Spleen (tissue), 11 donors: ENCODE data around the gene TRMT10B. TPM values are rescaled to one million over a fixed set of nuclear protein-coding genes. Genes with fewer than 3 reads are reported as not detected.

ENCODE experiments used
- DNase-seq: peaks from one replicate; pipeline ENCODE4 v3.0.0-alpha.2; 2020
- H3K27ac ChIP-seq, 8 donors: fragments of 200-600 bp; sonication (generic) in 7 of 8; 1 replicate in 4 of 8; 2 replicates in 4 of 8; pipeline versions ENCODE4 v1.5.0 to v1.8.0; 2016 to 2021; ENCODE audit warnings: inconsistent platforms in 4 of 8, mild to moderate bottlenecking in 4 of 8, moderate library complexity in 1 of 8
- H3K27me3 ChIP-seq, 7 donors: fragments of 200-600 bp; sonication (generic) in 6 of 7; replicated peaks in 1 of 7; 1 replicate in 4 of 7; 2 replicates in 3 of 7; pipeline versions ENCODE4 v1.5.0 to v1.8.0; 2016 to 2021; ENCODE audit warnings: inconsistent platforms in 3 of 7, mild to moderate bottlenecking in 1 of 7
- H3K36me3 ChIP-seq, 6 donors: fragments of 200-600 bp; sonication (generic) in 5 of 6; 1 replicate in 4 of 6; 2 replicates in 2 of 6; pipeline versions ENCODE4 v1.5.0 to v1.8.0; 2016 to 2021; ENCODE audit warnings: inconsistent platforms in 2 of 6
- H3K4me1 ChIP-seq, 6 donors: fragments of 200-600 bp; sonication (generic) in 5 of 6; 1 replicate in 3 of 6; 2 replicates in 3 of 6; pipeline versions ENCODE4 v1.5.0 to v1.8.0; 2016 to 2021; ENCODE audit warnings: inconsistent platforms in 3 of 6
- H3K4me3 ChIP-seq, 8 donors: fragments of 200-600 bp; sonication (generic) in 7 of 8; 1 replicate in 4 of 8; 2 replicates in 4 of 8; pipeline versions ENCODE4 v1.5.0 to v1.8.0; 2016 to 2021; ENCODE audit warnings: inconsistent platforms in 4 of 8, mild to moderate bottlenecking in 4 of 8, moderate library complexity in 2 of 8
- H3K9me3 ChIP-seq, 8 donors: fragments of 200-600 bp; sonication (generic) in 7 of 8; 1 replicate in 4 of 8; 2 replicates in 4 of 8; pipeline versions ENCODE4 v1.5.0 to v1.8.0; 2016 to 2021; ENCODE audit warnings: inconsistent platforms in 4 of 8
- POLR2A ChIP-seq, 3 donors: fragments of 450-650 bp; IDR thresholded peaks; one replicate each; pipeline ENCODE4 v1.5.1; 2017; ENCODE audit warnings: antibody characterized with exemption in 3 of 3, mild to moderate bottlenecking in 1 of 3
- POLR2AphosphoS5 ChIP-seq, 3 donors: sonication (generic); formaldehyde crosslinking; IDR thresholded peaks; one replicate each; pipeline ENCODE4 v1.5.1; 2017; ENCODE audit warnings: antibody characterized with exemption in 3 of 3
- WGBS, 5 donors: extraction: QIAGEN DNeasy Blood & Tissue Kit in 3 of 5; methylation state at CpG; one replicate each; pipeline versions ENCODE4 v1.1.5 to v1.1.7; 2013 to 2018; 5-methylcytosine and 5-hydroxymethylcytosine counted together
- intact Hi-C: fragments of 100-400 bp; cut with DNase I; formaldehyde crosslinking; loops from one replicate; pipeline ENCODE4 v1.15.0; 2023; ENCODE audit warnings: low total_unique reads
- polyA plus RNA-seq, 3 donors: library from polyadenylated mRNA; stranded (reverse); fragments of 200-250 nt; gene quantifications; one replicate each; pipeline ENCODE4 v1.2.1, GENCODE V29; 2013
- total RNA-seq, 7 donors: library from RNA; depleted of rRNA in 3 of 7; stranded (reverse); fragments of >200 nt in 3 of 7; fragmentation: NEBNext Ultra II Directional in 4 of 7; extraction: Animal tissue kit (Norgen Biotek cat#: 25700) in 4 of 7; gene quantifications; one replicate each; pipeline versions ENCODE4 v1.1.0 to v1.2.1, GENCODE V29; 2016 to 2021
- TF ChIP-seq, protein P1 (sequence below), 11 experiments: fragments of 200-600 bp in 7 of 11; fragments of 450-650 bp in 4 of 11; sonication (generic) in 4 of 11; IDR thresholded peaks in 8 of 11; conservative IDR thresholded peaks in 3 of 11; 1 replicate in 7 of 11; 2 replicates in 4 of 11; pipeline versions ENCODE4 v1.4.0 to v1.8.0; 2016 to 2021; ENCODE audit warnings: antibody characterized with exemption in 11 of 11, inconsistent platforms in 4 of 11, mild to moderate bottlenecking in 1 of 11
- donor health status: healthy with polysubstance abuse.
- donor health status: DM: no; HTN: no; CAD: no; lungs with moderate emphysema.
- donor health status: DM: no; HTN: no; CAD: no.
- donor health status: Bipolar disorder and iron deficiency.
- donor health status: healthy.
- donor health status: DM: no; HTN: no; CAD: no.
- donor health status: DM: yes; HTN: yes; CAD: no.

TRMT10B gene
- total and polyA plus RNA-seq, 10 donors, result 5.8 to 17.7 (median 10.2) TPM

- no peaks in the 10 kb centered on the region for H3K36me3 ChIP-seq
- DNase-seq, result no peak
- 93 to 96% (median 95%) methylated on average over 5 of the region's 5 CpGs for WGBS, 5 donors
- H3K27ac ChIP-seq, result no peak overlapping the region
- peaks cover 0 to 14% (median 0%) of the 10 kb centered on the region in 7 donors for H3K27me3 ChIP-seq
- intact Hi-C loops, result no loop called here
- H3K4me1 ChIP-seq, result no peaks in the 10 kb centered on the region
- H3K9me3 ChIP-seq, result no peaks in the 10 kb centered on the region
- TF ChIP-seq, protein P1, sequence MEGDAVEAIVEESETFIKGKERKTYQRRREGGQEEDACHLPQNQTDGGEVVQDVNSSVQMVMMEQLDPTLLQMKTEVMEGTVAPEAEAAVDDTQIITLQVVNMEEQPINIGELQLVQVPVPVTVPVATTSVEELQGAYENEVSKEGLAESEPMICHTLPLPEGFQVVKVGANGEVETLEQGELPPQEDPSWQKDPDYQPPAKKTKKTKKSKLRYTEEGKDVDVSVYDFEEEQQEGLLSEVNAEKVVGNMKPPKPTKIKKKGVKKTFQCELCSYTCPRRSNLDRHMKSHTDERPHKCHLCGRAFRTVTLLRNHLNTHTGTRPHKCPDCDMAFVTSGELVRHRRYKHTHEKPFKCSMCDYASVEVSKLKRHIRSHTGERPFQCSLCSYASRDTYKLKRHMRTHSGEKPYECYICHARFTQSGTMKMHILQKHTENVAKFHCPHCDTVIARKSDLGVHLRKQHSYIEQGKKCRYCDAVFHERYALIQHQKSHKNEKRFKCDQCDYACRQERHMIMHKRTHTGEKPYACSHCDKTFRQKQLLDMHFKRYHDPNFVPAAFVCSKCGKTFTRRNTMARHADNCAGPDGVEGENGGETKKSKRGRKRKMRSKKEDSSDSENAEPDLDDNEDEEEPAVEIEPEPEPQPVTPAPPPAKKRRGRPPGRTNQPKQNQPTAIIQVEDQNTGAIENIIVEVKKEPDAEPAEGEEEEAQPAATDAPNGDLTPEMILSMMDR (IDR thresholded peaks at IDR 0.05 in 8 of 11, conservative IDR thresholded peaks at IDR 0.05 in 3 of 11), result no peak
- TF ChIP-seq POLR2A (IDR thresholded peaks at IDR 0.05) (no peak), POLR2AphosphoS5 (IDR thresholded peaks at IDR 0.05) (no peak)
- H3K4me3 ChIP-seq, result no peak overlapping the region
Measured at GRCh38 chr9:37727013-37727412, 26.6 kb upstream of the TRMT10B start.

DNA sequence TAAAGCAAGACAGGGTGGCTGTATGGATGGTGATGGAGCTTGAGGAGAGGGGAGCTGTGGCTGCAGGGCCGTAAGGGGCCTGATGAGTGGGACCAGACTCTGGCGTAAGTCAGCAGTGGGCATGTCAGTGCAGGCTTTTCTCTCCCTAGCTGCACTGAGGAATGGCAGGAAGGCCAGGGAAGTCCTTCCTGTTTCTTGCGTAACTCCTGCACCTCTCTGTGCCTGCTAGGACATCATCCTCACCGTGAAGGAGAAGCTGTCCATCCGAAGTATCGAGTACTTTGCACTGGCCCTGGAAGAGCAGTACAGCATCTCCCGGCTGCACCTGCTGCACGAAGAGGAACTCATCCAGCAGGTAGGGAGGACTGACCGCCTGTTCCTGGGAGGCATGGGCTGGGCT is 24.1 kb upstream of the TRMT10B start:
- Histone ChIP-seq H3K4me1 (no peaks in the 10 kb centered on the region), H3K9me3 (no peaks in the 10 kb centered on the region), H3K27me3 (peaks cover 0 to 9% (median 0%) of the 10 kb centered on the region in 7 donors), H3K4me3 (no peak overlapping the region), H3K36me3 (no peaks in the 10 kb centered on the region), H3K27ac (no peak overlapping the region)
- TF ChIP-seq POLR2A (IDR thresholded peaks at IDR 0.05) (no peak), POLR2AphosphoS5 (IDR thresholded peaks at IDR 0.05) (no peak)
- TF ChIP-seq, protein P1 (IDR thresholded peaks at IDR 0.05 in 8 of 11, conservative IDR thresholded peaks at IDR 0.05 in 3 of 11), result no peak
- WGBS, 5 donors, result 80 to 91% (median 83%) methylated on average over 8 to 9 of the region's 9 CpGs
- intact Hi-C loops, result no loop called here
- DNase-seq, result no peak

DNA sequence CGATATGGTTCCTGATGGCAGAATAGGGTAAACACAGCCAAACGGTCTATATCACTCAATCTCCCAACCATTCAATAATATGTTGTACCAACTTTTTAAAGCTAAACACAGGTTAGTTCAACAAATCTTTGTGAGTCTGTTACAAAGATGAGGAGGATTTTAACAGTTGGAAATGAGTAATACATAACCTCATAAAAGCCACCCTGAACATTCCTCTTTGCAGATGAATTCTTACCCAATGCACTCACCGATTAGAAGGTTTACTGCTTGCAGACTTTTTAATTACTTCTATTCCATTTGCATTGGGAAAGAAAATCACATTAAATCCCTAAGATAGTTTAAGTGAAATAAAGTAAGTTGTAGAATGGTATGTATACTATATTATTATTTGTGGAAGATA is 23.3 kb upstream of the TRMT10B start:
- TF ChIP-seq, protein P1 (IDR thresholded peaks at IDR 0.05 in 8 of 11, conservative IDR thresholded peaks at IDR 0.05 in 3 of 11), result no peak
- no peak for TF ChIP-seq POLR2A (IDR thresholded peaks at IDR 0.05)
- no peak for TF ChIP-seq POLR2AphosphoS5 (IDR thresholded peaks at IDR 0.05)
- WGBS, 5 donors, result 76 to 92% (median 83%) methylated on average over 3 of the region's 3 CpGs
- peaks cover 0 to 9% (median 0%) of the 10 kb centered on the region in 7 donors for H3K27me3 ChIP-seq
- intact Hi-C loops, result no loop called here
- H3K27ac ChIP-seq, result no peak overlapping the region
- H3K4me3 ChIP-seq, result no peak overlapping the region
- no peaks in the 10 kb centered on the region for H3K4me1 ChIP-seq
- no peaks in the 10 kb centered on the region for H3K9me3 ChIP-seq
- DNase-seq, result no peak
- H3K36me3 ChIP-seq, result no peaks in the 10 kb centered on the region

DNA sequence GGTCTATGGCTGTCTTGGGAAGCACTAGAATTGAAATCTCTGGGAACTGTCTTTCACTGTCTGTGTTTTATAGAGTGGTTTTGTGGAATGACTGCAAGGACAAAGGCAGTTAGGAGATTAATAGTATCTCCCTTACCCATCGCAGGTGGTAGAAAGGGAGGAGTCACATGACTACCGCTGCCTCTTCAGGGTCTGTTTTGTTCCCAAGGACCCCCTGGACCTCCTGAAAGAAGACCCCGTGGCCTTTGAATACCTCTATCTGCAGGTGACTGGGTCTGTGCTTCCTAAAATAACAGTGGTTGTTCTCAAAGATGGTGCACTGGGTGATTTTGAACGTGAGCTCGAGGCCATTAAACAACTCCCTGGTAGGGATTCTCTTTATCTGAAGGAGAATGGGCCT is 22.8 kb upstream of the TRMT10B start:
- DNase-seq, result no peak
- no peak overlapping the region for H3K27ac ChIP-seq
- peaks cover 0 to 9% (median 0%) of the 10 kb centered on the region in 7 donors for H3K27me3 ChIP-seq
- 51 to 76% (median 65%) methylated on average over 5 of the region's 5 CpGs for WGBS, 5 donors
- H3K4me1 ChIP-seq, result no peaks in the 10 kb centered on the region
- no peaks in the 10 kb centered on the region for H3K36me3 ChIP-seq
- TF ChIP-seq, protein P1 (IDR thresholded peaks at IDR 0.05 in 8 of 11, conservative IDR thresholded peaks at IDR 0.05 in 3 of 11), result no peak
- TF ChIP-seq POLR2A (IDR thresholded peaks at IDR 0.05) (no peak), POLR2AphosphoS5 (IDR thresholded peaks at IDR 0.05) (no peak)
- intact Hi-C loops, result no loop called here
- H3K9me3 ChIP-seq, result no peaks in the 10 kb centered on the region
- H3K4me3 ChIP-seq, result no peak overlapping the region
